PC-3 (cell line): Measurements from ENCODE around the gene FBXO11. TPM values are rescaled to one million over a fixed set of nuclear protein-coding genes. Genes with fewer than 3 reads are reported as not detected.

Experiments
- ATAC-seq: fragments of 200-7000 bp; cut with Tn5 transposase; 2 replicates; pipeline ENCODE4 v1.9.1; 2020; ENCODE audit warnings: mild to moderate bottlenecking, moderate library complexity
- BruUV-seq: library from RNA; stranded (reverse); fragments of 400-500 nt; replicated peaks from 2 replicates; lab custom pipeline; 2021; lab: Mats Ljungman, UMichigan
- CTCF ChIA-PET: fragments of 300-600 bp; sonication (Branson Sonifier 250); formaldehyde crosslinking; loops from one replicate; lab custom pipeline; 2022; ENCODE audit warnings: antibody characterized with exemption; lab: Charles Lee
- POLR2A ChIA-PET: fragments of 300-600 bp; sonication (Branson Sonifier 250); formaldehyde crosslinking; loops from one replicate; lab custom pipeline; 2022; ENCODE audit warnings: antibody characterized with exemption; ENCODE audit not compliant: unreplicated experiment; lab: Charles Lee
- DNase-seq: peaks from one replicate; pipeline ENCODE4 v3.0.0-alpha.2; 2015
- H2AFZ ChIP-seq: fragments of 300-600 bp; sonication (generic); 2 replicates; pipeline ENCODE4 v1.6.0; 2016; ENCODE audit warnings: antibody characterized with exemption, low read length
- H3F3A ChIP-seq: fragments of 300-600 bp; sonication (generic); one replicate; pipeline ENCODE4 v1.6.0; 2017; ENCODE audit warnings: antibody characterized with exemption, low read length, control low read depth, mild to moderate bottlenecking; ENCODE audit not compliant: unreplicated experiment
- H3K27ac ChIP-seq: fragments of 300-600 bp; sonication (generic); 2 replicates; pipeline ENCODE4 v1.5.1; 2016; ENCODE audit warnings: mild to moderate bottlenecking, low read length
- H3K27me3 ChIP-seq: fragments of 300-600 bp; sonication (generic); 2 replicates; pipeline ENCODE4 v1.6.1; 2016; ENCODE audit warnings: low read length, mixed read lengths
- H3K36me3 ChIP-seq: fragments of 300-600 bp; sonication (generic); 2 replicates; pipeline ENCODE4 v1.6.1; 2016; ENCODE audit warnings: low read depth, mixed run types, low read length, mixed read lengths
- H3K4me1 ChIP-seq: fragments of 300-600 bp; sonication (generic); 2 replicates; pipeline ENCODE4 v1.5.1; 2016; ENCODE audit warnings: low read length; ENCODE audit not compliant: insufficient read depth
- H3K4me2 ChIP-seq: fragments of 300-600 bp; sonication (generic); 2 replicates; pipeline ENCODE4 v1.6.0; 2016; ENCODE audit warnings: low read length
- H3K4me3 ChIP-seq: fragments of 300-600 bp; sonication (generic); 2 replicates; pipeline ENCODE4 v1.5.1; 2016; ENCODE audit warnings: mild to moderate bottlenecking, low read length, mixed read lengths
- H3K79me2 ChIP-seq: fragments of 300-600 bp; sonication (generic); 2 replicates; pipeline ENCODE4 v1.6.1; 2017; ENCODE audit warnings: low read length, mixed read lengths
- H3K9ac ChIP-seq: fragments of 300-600 bp; sonication (generic); 2 replicates; pipeline ENCODE4 v1.6.0; 2016; ENCODE audit warnings: mild to moderate bottlenecking, low read length
- H3K9me2 ChIP-seq: fragments of 300-600 bp; sonication (generic); replicated peaks from 2 replicates; pipeline ENCODE4 v1.6.1; 2016; ENCODE audit warnings: mixed run types, low read length, mixed read lengths
- H3K9me3 ChIP-seq: fragments of 300-600 bp; sonication (generic); 2 replicates; pipeline ENCODE4 v1.6.1; 2016; ENCODE audit warnings: low read length, mixed read lengths
- H4K20me1 ChIP-seq: fragments of 300-600 bp; sonication (generic); 2 replicates; pipeline ENCODE4 v1.6.1; 2016; ENCODE audit warnings: low read length, mixed read lengths
- EZH2 ChIP-seq: fragments of 300-600 bp; sonication (generic); IDR thresholded peaks from one replicate; pipeline ENCODE4 v1.6.1; 2017; ENCODE audit warnings: antibody characterized with exemption, mild to moderate bottlenecking, low read length; ENCODE audit not compliant: unreplicated experiment
- EZH2phosphoT487 ChIP-seq: fragments of 300-600 bp; sonication (generic); IDR thresholded peaks from 2 replicates; pipeline ENCODE4 v1.6.1; 2018; ENCODE audit warnings: mild to moderate bottlenecking, antibody characterized with exemption, low read length, borderline replicate concordance
- intact Hi-C: fragments of 100-400 bp; cut with micrococcal nuclease; formaldehyde crosslinking; loops from 2 replicates; pipeline ENCODE4 v1.9.0; 2023
- total RNA-seq: library from RNA; depleted of rRNA; stranded (reverse); fragments of >200 nt; gene quantifications from 2 replicates; pipeline ENCODE4 v1.2.3, GENCODE V29; 2014
- TF ChIP-seq, protein P1 (sequence below): fragments of 300-600 bp; sonication (generic); conservative IDR thresholded peaks from 2 replicates; pipeline ENCODE4 v1.5.1; 2017; ENCODE audit warnings: antibody characterized with exemption, low read depth, mild to moderate bottlenecking, low read length

Gene FBXO11
- total RNA-seq, 1 experiment from 2014 or later: 34.8 TPM

DNA sequence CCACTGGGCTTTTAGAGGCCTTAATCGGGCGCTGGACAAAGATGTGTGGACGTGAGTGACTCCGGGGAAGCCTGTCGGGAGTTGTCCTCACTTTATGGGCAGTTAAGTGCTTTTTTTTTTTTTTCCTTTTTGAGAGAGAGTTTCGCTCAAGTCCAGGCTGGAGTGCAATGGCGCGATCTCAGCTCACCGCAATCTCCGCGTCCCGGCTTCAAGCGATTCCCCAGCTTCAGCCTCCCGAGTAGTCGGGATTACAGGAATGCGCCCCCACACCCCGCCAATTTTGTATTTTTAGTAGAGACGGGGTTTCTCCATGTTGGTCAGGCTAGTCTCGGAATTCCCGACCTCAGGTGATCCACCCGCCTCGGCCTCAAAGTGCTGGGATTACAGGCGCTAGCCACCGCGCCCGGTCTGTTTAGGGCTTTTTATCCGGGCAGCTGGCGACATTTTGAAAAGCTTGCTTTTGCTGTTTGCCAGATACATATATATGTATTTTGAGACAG lies 121.9 kb downstream of the FBXO11 start:
- POLR2A ChIA-PET: no interaction called here
- intact Hi-C loops: no loop called here
- DNase-seq: no peak
- ATAC-seq: no peak
- TF ChIP-seq, protein P1, sequence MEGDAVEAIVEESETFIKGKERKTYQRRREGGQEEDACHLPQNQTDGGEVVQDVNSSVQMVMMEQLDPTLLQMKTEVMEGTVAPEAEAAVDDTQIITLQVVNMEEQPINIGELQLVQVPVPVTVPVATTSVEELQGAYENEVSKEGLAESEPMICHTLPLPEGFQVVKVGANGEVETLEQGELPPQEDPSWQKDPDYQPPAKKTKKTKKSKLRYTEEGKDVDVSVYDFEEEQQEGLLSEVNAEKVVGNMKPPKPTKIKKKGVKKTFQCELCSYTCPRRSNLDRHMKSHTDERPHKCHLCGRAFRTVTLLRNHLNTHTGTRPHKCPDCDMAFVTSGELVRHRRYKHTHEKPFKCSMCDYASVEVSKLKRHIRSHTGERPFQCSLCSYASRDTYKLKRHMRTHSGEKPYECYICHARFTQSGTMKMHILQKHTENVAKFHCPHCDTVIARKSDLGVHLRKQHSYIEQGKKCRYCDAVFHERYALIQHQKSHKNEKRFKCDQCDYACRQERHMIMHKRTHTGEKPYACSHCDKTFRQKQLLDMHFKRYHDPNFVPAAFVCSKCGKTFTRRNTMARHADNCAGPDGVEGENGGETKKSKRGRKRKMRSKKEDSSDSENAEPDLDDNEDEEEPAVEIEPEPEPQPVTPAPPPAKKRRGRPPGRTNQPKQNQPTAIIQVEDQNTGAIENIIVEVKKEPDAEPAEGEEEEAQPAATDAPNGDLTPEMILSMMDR: no peak
- TF ChIP-seq EZH2 (no peak), EZH2phosphoT487 (no peak)
- Histone ChIP-seq H3K4me2 (peak overlapping the region; percentile 90), H3K27ac (no peak overlapping the region), H3K4me3 (peak overlapping the region; percentile 79), H3K9ac (peak overlapping the region; percentile 93), H3K27me3 (no peaks in the 10 kb centered on the region), H3F3A (no peaks in the 10 kb centered on the region), H4K20me1 (peaks cover 44% of the 10 kb centered on the region), H2AFZ (no peak overlapping the region), H3K9me3 (no peaks in the 10 kb centered on the region), H3K36me3 (peaks cover 9% of the 10 kb centered on the region), H3K79me2 (peaks cover 61% of the 10 kb centered on the region), H3K4me1 (peaks cover 28% of the 10 kb centered on the region), H3K9me2 (no peaks in the 10 kb centered on the region)
- CTCF ChIA-PET: no interaction called here
- BruUV-seq: no TSS peak

DNA sequence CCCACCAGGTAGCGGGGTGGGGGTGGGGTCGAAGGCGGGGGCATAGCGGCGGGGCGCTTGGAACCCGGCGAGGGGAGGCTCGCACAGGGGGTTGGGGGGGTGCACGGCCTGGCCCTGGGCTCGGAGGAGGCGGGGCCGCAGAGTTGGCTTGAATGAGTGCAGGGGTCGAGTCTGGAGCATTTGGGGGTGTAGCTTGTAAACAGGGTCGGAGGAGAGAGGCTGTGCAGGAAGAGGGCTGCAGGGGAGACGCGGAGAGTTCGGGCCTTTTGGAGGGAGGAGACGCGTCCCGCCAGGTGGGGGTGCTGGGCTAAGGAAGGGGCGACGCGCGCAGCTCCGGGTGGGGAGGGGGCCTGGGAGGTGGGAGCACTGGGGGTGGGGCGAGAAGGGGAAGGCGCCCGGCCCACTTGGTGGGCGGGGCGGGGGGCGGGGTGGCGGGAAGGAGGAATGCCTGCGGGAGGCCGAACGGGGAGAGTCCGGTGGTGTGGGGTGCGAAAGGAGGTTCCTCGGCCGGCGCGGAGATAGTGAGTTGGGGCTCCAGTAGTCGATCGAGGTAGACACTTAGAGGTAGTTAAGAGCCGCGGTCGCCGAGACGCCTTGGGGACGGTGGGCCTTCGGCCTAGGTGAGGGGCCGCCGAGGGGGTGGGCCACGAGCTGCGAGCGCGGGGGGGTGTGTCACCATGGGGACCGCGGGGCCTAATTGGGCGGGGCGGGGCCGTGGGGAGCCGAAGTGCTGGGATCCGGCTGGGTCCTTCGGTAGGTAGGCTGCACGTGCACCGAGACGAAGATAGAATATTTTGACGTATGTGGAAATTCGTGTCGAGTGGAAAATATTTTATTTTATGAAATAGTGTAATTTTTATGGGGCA lies 122.6 kb downstream of the FBXO11 start:
- DNase-seq: peak; percentile 30

More for the DNA sequence above, 122.6 kb downstream of the FBXO11 start:
- Histone ChIP-seq H4K20me1 (peaks cover 39% of the 10 kb centered on the region), H3K36me3 (peaks cover 5% of the 10 kb centered on the region; the same call in 1 of the 2 replicates), H3F3A (no peaks in the 10 kb centered on the region), H3K9me2 (no peaks in the 10 kb centered on the region), H3K4me2 (peak overlapping the region; percentile 90), H3K4me3 (peak overlapping the region; percentile 79), H3K27me3 (no peaks in the 10 kb centered on the region), H3K4me1 (peaks cover 28% of the 10 kb centered on the region), H3K79me2 (peaks cover 55% of the 10 kb centered on the region), H3K9me3 (no peaks in the 10 kb centered on the region), H2AFZ (peak overlapping the region; percentile 78), H3K9ac (peak overlapping the region; percentile 93), H3K27ac (peak overlapping the region; percentile 61)
- ChIA-PET POLR2A (interaction anchor here (0.6 to 0.7 kb wide), 2 partner anchors 12 to 361 kb away, joined by 3 to 7 read pairs; no protein-coding TSS in a partner anchor), CTCF (interaction anchor here (1.0 kb wide), 1 partner anchor 346 kb away, joined by 3 read pairs; no protein-coding TSS in a partner anchor)
- ATAC-seq: peak; percentile 29
- TF ChIP-seq, protein P1: no peak
- no peak for TF ChIP-seq EZH2
- no peak for TF ChIP-seq EZH2phosphoT487
- BruUV-seq: no TSS peak
- intact Hi-C loops: loop anchor here (2.0 kb wide), 1 partner anchor 323 kb away; no protein-coding TSS in a partner anchor
